Astrocyte of the cerebellum (primary cell): ENCODE data around the gene DPYSL4.

Source experiments
- DNase-seq: peaks from one replicate; pipeline ENCODE4 v3.0.0-alpha.2; 2011; ENCODE audit warnings: low read depth
- H3K4me3 ChIP-seq: 2 replicates; pipeline ENCODE4 v1.5.1; 2011; ENCODE audit warnings: mild to moderate bottlenecking, low read depth, low read length, moderate library complexity
- CTCF ChIP-seq: IDR thresholded peaks from 2 replicates; pipeline ENCODE4 v1.5.1; 2012; ENCODE audit warnings: low read length, low read depth, moderate library complexity, mild to moderate bottlenecking; ENCODE audit errors: missing control alignments
- in situ Hi-C: cut with HindIII; loops from 2 replicates; pipeline ENCODE4 v1.10.0; 2017; ENCODE audit warnings: low sequenced_read_pairs

The DPYSL4 gene

GRCh38 chr10:132179551-132180392, 7.0 kb upstream of the DPYSL4 start:
- DNase-seq, result no peak
- H3K4me3 ChIP-seq, result no peak overlapping the region
- in situ Hi-C loops, result no loop called here
- no peak for TF ChIP-seq CTCF

- in situ Hi-C loops, result no loop called here
- no peak for DNase-seq
- no peak overlapping the region for H3K4me3 ChIP-seq
- no peak for TF ChIP-seq CTCF
Observed at GRCh38 chr10:132180736-132181135, 6.0 kb upstream of the DPYSL4 start.

GRCh38 chr10:132181691-132182425, 4.9 kb upstream of the DPYSL4 start:
- DNase-seq, result no peak
- in situ Hi-C loops, result no loop called here
- TF ChIP-seq CTCF, result no peak
- no peak overlapping the region for H3K4me3 ChIP-seq

- in situ Hi-C loops, result no loop called here
- H3K4me3 ChIP-seq, result no peak overlapping the region
- no peak for DNase-seq
- no peak for TF ChIP-seq CTCF
Observed at GRCh38 chr10:132182591-132182990, 4.2 kb upstream of the DPYSL4 start.

GRCh38 chr10:132183046-132183445, 3.7 kb upstream of the DPYSL4 start:
- no peak for DNase-seq
- H3K4me3 ChIP-seq, result no peak overlapping the region
- TF ChIP-seq CTCF, result no peak
- in situ Hi-C loops, result no loop called here

GRCh38 chr10:132184816-132185593, 1.7 kb upstream of the DPYSL4 start:
- TF ChIP-seq CTCF, result no peak
- in situ Hi-C loops, result no loop called here
- no peak overlapping the region for H3K4me3 ChIP-seq
- DNase-seq, result no peak
